Glutamatergic neuron (in vitro differentiated cells): ENCODE results near the gene DROSHA. TPM values are rescaled to one million over a fixed set of nuclear protein-coding genes. Genes with fewer than 3 reads are reported as not detected.
"Not testable (repeated sequence)": the region's sequence is repeated elsewhere in the genome, so short reads cannot be mapped to it uniquely, and the experiment has no call there.

ENCODE experiments used
- DNase-seq: peaks from one replicate; pipeline ENCODE4 v3.0.0; 2022
- H3K27ac Mint-ChIP-seq: one replicate; pipeline ENCODE4 v1.8.0; 2020; ENCODE audit warnings: mild to moderate bottlenecking, mixed read lengths, inconsistent platforms; ENCODE audit not compliant: unreplicated experiment
- H3K27me3 Mint-ChIP-seq: one replicate; pipeline ENCODE4 v1.8.0; 2020; ENCODE audit warnings: mild to moderate bottlenecking, moderate library complexity, mixed read lengths, inconsistent platforms; ENCODE audit not compliant: unreplicated experiment
- H3K36me3 Mint-ChIP-seq: one replicate; pipeline ENCODE4 v1.8.0; 2020; ENCODE audit warnings: mild to moderate bottlenecking, mixed read lengths, inconsistent platforms; ENCODE audit not compliant: unreplicated experiment
- H3K4me1 Mint-ChIP-seq: one replicate; pipeline ENCODE4 v1.8.0; 2020; ENCODE audit warnings: mild to moderate bottlenecking, low read depth, mixed read lengths, inconsistent platforms; ENCODE audit not compliant: unreplicated experiment
- H3K4me3 Mint-ChIP-seq: one replicate; pipeline ENCODE4 v1.8.0; 2020; ENCODE audit warnings: mild to moderate bottlenecking, mixed read lengths, inconsistent platforms; ENCODE audit not compliant: unreplicated experiment
- H3K9me3 Mint-ChIP-seq: one replicate; pipeline ENCODE4 v1.8.0; 2020; ENCODE audit warnings: mild to moderate bottlenecking, moderate library complexity, mixed read lengths, inconsistent platforms; ENCODE audit not compliant: unreplicated experiment
- CTCF ChIP-seq: fragments of 200-600 bp; sonication (generic); IDR thresholded peaks from one replicate; pipeline ENCODE4 v1.5.0; 2021; ENCODE audit not compliant: partially characterized antibody, unreplicated experiment
- total RNA-seq: library from RNA; stranded (reverse); fragmentation: NEBNext Ultra II Directional; extraction: Animal tissue kit (Norgen Biotek cat#: 25700); gene quantifications from one replicate; pipeline ENCODE4 v1.2.1, GENCODE V29; 2021; ENCODE audit not compliant: unreplicated experiment

The DROSHA gene
- total RNA-seq, 1 donor from 2014 or later: 102 TPM

GRCh38 chr5:31364881-31365636 is 166.8 kb downstream of the DROSHA start:
- Mint-ChIP-seq H3K4me1 (no peaks in the 10 kb centered on the region), H3K27ac (no peak overlapping the region)

GRCh38 chr5:31362931-31363568 is 168.8 kb downstream of the DROSHA start:
- H3K27ac Mint-ChIP-seq: no peak overlapping the region
- DNase-seq: no peak
- no peaks in the 10 kb centered on the region for H3K27me3 Mint-ChIP-seq
- H3K9me3 Mint-ChIP-seq: no peaks in the 10 kb centered on the region
- H3K4me3 Mint-ChIP-seq: no peak overlapping the region
- no peaks in the 10 kb centered on the region for H3K36me3 Mint-ChIP-seq
- no peaks in the 10 kb centered on the region for H3K4me1 Mint-ChIP-seq
- TF ChIP-seq CTCF: no peak

More at GRCh38 chr5:31364881-31365636, 166.8 kb downstream of the DROSHA start:
- Mint-ChIP-seq H3K4me3 (no peak overlapping the region), H3K36me3 (no peaks in the 10 kb centered on the region), H3K9me3 (no peaks in the 10 kb centered on the region), H3K27me3 (no peaks in the 10 kb centered on the region)
- no peak for DNase-seq
- TF ChIP-seq CTCF: no peak

GRCh38 chr5:31362529-31362900 is 169.4 kb downstream of the DROSHA start:
- DNase-seq: no peak
- Mint-ChIP-seq H3K4me1 (no peaks in the 10 kb centered on the region), H3K27me3 (peaks cover 2% of the 10 kb centered on the region), H3K9me3 (no peaks in the 10 kb centered on the region), H3K4me3 (no peak overlapping the region), H3K27ac (no peak overlapping the region), H3K36me3 (no peaks in the 10 kb centered on the region)
- no peak for TF ChIP-seq CTCF

- H3K36me3 Mint-ChIP-seq, H3K27me3 Mint-ChIP-seq, H3K9me3 Mint-ChIP-seq, DNase-seq, H3K27ac Mint-ChIP-seq, H3K4me3 Mint-ChIP-seq, H3K4me1 Mint-ChIP-seq: not testable (repeated sequence)
These were observed 170.0 kb downstream of the DROSHA start for GRCh38 chr5:31361704-31362528.

- no peak for DNase-seq
- Mint-ChIP-seq H3K4me1 (no peaks in the 10 kb centered on the region), H3K4me3 (no peak overlapping the region), H3K27ac (no peak overlapping the region), H3K36me3 (no peaks in the 10 kb centered on the region), H3K9me3 (no peaks in the 10 kb centered on the region), H3K27me3 (peaks cover 2% of the 10 kb centered on the region)
- no peak for TF ChIP-seq CTCF
These were observed 170.7 kb downstream of the DROSHA start for GRCh38 chr5:31361234-31361633.
